Measurements from ENCODE around the gene ANKS1A.

Gene ANKS1A

DNA sequence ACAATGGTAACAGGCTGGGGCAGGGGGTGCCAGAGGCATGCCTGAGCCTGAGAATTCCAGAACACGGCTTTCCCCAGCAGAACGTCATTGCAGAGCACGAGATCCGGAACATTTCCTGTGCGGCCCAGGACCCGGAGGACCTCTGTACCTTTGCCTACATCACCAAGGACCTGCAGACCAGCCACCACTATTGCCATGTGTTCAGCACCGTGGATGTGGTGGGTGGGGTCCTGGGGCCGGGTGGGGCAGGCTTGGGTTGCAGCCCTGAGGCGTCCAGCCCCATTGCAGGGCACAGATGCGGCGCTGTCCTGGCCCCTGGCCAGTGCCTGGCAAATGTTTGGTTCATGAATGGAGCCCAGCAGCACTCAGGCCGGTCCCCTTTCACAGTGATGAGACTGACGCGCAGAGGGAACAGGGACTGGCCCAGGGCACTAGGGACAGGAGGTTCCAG, 195.0 kb downstream of the ANKS1A start:
- Histone ChIP-seq H2AFZ (ENCODE audit: low read length) (no peak overlapping the region), H3K9me3 (ENCODE audit: insufficient read depth, low read depth, low read length) (no peaks in the 10 kb centered on the region), H3K79me2 (ENCODE audit: insufficient read depth, low read length) (no peaks in the 10 kb centered on the region), H3F3A (ENCODE audit: low read depth) (no peaks in the 10 kb centered on the region), H3K9ac (ENCODE audit: low read depth, low read length, poor library complexity, severe bottlenecking) (no peak overlapping the region), H3K4me1 (ENCODE audit: insufficient read depth, low read length, poor library complexity, severe bottlenecking) (peaks cover 37% of the 10 kb centered on the region), H3K36me3 (ENCODE audit: insufficient read depth, low read length) (peaks cover 41% of the 10 kb centered on the region; the same call in 1 of the 2 replicates), H3K27me3 (ENCODE audit: insufficient read depth, low read length, poor library complexity, severe bottlenecking) (no peaks in the 10 kb centered on the region), H4K20me1 (ENCODE audit: insufficient read depth, low read length, poor library complexity, severe bottlenecking) (no peaks in the 10 kb centered on the region), H3K9me2 (replicated peaks; ENCODE audit: low read depth, low read length) (no peaks in the 10 kb centered on the region), H3K4me2 (ENCODE audit: low read depth, low read length, poor library complexity, severe bottlenecking) (no peak overlapping the region), H3K4me3 (ENCODE audit: low read length, poor library complexity, severe bottlenecking) (no peak overlapping the region)
- TF ChIP-seq, protein P1, sequence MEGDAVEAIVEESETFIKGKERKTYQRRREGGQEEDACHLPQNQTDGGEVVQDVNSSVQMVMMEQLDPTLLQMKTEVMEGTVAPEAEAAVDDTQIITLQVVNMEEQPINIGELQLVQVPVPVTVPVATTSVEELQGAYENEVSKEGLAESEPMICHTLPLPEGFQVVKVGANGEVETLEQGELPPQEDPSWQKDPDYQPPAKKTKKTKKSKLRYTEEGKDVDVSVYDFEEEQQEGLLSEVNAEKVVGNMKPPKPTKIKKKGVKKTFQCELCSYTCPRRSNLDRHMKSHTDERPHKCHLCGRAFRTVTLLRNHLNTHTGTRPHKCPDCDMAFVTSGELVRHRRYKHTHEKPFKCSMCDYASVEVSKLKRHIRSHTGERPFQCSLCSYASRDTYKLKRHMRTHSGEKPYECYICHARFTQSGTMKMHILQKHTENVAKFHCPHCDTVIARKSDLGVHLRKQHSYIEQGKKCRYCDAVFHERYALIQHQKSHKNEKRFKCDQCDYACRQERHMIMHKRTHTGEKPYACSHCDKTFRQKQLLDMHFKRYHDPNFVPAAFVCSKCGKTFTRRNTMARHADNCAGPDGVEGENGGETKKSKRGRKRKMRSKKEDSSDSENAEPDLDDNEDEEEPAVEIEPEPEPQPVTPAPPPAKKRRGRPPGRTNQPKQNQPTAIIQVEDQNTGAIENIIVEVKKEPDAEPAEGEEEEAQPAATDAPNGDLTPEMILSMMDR (conservative IDR thresholded peaks at IDR 0.05; ENCODE audit: low read length), result no peak
- no peak for TF ChIP-seq EZH2phosphoT487 (IDR thresholded peaks at IDR 0.05; ENCODE audit: borderline replicate concordance)

DNA sequence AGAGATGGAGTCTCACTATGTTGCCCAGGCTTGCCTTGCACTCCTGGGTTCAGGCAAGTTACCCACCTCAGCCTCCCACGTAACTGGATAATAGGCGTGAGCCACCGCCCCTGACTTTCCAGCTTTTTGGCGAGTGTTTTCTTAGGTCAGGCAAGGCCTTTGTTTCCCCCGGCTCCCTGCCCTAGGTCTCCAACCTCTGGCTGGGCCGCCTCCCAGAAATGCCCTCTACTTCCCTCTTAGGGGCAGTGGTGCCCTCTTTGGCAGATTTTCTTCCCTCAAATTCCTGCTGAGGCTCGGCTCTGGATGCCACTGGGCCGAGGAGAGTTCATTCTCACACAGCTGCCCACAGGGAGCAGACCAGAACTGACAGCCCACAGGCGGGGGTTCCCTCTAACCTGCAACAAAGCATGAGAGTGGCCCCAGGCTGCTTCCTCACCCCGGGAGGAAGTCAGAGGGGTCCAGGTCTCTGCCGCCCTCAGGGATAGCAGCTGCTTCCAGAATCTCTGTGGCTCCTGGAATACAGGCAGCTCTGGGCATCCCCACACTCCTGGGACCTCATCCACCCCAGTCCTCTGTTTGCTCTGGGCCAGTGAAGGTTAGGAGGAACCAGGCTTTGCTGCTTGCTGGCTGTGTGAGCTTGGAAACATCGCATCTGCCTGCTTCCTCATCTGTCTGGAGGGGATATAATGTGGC, 195.6 kb downstream of the ANKS1A start:
- Histone ChIP-seq H3K36me3 (ENCODE audit: insufficient read depth, low read length) (peaks cover 35% of the 10 kb centered on the region; the same call in 1 of the 2 replicates), H3K4me2 (ENCODE audit: low read depth, low read length, poor library complexity, severe bottlenecking) (no peak overlapping the region), H3K9ac (ENCODE audit: low read depth, low read length, poor library complexity, severe bottlenecking) (no peak overlapping the region), H2AFZ (ENCODE audit: low read length) (no peak overlapping the region), H3K9me3 (ENCODE audit: insufficient read depth, low read depth, low read length) (no peaks in the 10 kb centered on the region), H3K4me3 (ENCODE audit: low read length, poor library complexity, severe bottlenecking) (no peak overlapping the region), H3K79me2 (ENCODE audit: insufficient read depth, low read length) (no peaks in the 10 kb centered on the region), H3K4me1 (ENCODE audit: insufficient read depth, low read length, poor library complexity, severe bottlenecking) (peaks cover 43% of the 10 kb centered on the region), H3K9me2 (replicated peaks; ENCODE audit: low read depth, low read length) (no peaks in the 10 kb centered on the region), H4K20me1 (ENCODE audit: insufficient read depth, low read length, poor library complexity, severe bottlenecking) (no peaks in the 10 kb centered on the region), H3K27me3 (ENCODE audit: insufficient read depth, low read length, poor library complexity, severe bottlenecking) (no peaks in the 10 kb centered on the region), H3F3A (ENCODE audit: low read depth) (peaks cover 4% of the 10 kb centered on the region)
- TF ChIP-seq, protein P1 (conservative IDR thresholded peaks at IDR 0.05; ENCODE audit: low read length), result no peak
- no peak for TF ChIP-seq EZH2phosphoT487 (IDR thresholded peaks at IDR 0.05; ENCODE audit: borderline replicate concordance)

DNA sequence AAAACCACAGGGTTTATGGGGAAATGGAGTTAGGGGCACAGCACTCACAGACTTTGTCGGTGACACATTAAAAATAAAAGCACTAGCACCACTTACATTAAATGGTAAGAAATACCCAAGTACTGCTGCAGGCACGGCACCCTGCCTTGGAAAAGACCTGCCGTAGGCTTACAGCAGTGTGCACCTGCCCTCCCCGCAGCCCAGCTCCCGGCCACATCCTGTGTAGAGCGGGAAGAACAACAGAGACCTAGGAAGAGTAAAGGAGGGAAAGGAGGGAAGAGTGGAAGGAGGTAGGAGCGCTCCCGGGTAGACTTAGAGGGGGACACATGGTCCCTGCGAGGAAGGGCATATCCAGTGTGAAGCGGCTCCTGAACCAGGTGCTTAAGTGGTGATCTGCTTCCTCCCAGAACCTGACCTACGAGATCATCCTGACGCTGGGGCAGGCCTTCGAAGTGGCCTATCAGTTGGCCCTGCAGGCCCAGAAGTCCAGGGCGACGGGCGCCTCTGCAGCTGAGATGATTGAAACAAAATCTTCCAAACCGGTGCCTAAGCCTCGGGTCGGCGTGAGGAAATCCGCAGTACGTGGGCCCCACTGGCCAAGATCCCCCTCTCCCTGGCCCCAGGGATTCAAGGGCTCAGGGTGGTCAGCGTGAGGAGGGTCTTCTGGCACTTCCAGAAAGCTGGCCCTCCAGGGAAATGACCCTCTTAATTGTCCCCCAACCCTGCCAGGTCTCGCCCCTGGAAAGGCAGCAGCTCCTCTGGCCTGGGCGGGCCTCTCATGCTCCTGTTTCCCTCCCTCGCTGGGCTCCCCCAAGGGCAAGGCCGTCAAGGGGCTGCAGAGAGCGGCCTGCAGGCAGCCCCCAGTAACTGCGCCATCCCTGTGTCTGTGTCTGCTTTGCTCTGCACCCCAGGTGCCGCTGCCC, 196.6 kb downstream of the ANKS1A start:
- H3K79me2 ChIP-seq (ENCODE audit: insufficient read depth, low read length), result no peaks in the 10 kb centered on the region
- no peaks in the 10 kb centered on the region for H4K20me1 ChIP-seq (ENCODE audit: insufficient read depth, low read length, poor library complexity, severe bottlenecking)
- H3K36me3 ChIP-seq (ENCODE audit: insufficient read depth, low read length), result peaks cover 27% of the 10 kb centered on the region; the same call in 1 of the 2 replicates
- TF ChIP-seq, protein P1 (conservative IDR thresholded peaks at IDR 0.05; ENCODE audit: low read length), result no peak
- TF ChIP-seq EZH2phosphoT487 (IDR thresholded peaks at IDR 0.05; ENCODE audit: borderline replicate concordance), result no peak
- H3K9me2 ChIP-seq (replicated peaks; ENCODE audit: low read depth, low read length), result no peaks in the 10 kb centered on the region
- H3F3A ChIP-seq (ENCODE audit: low read depth), result peaks cover 6% of the 10 kb centered on the region
- H3K9ac ChIP-seq (ENCODE audit: low read depth, low read length, poor library complexity, severe bottlenecking), result no peak overlapping the region
- no peaks in the 10 kb centered on the region for H3K9me3 ChIP-seq (ENCODE audit: insufficient read depth, low read depth, low read length)
- H3K4me3 ChIP-seq (ENCODE audit: low read length, poor library complexity, severe bottlenecking), result no peak overlapping the region
- no peak overlapping the region for H3K4me2 ChIP-seq (ENCODE audit: low read depth, low read length, poor library complexity, severe bottlenecking)
- no peak overlapping the region for H2AFZ ChIP-seq (ENCODE audit: low read length)
- no peaks in the 10 kb centered on the region for H3K27me3 ChIP-seq (ENCODE audit: insufficient read depth, low read length, poor library complexity, severe bottlenecking)
- H3K4me1 ChIP-seq (ENCODE audit: insufficient read depth, low read length, poor library complexity, severe bottlenecking), result peaks cover 51% of the 10 kb centered on the region

All from Loucy (cell line).